ENCODE data around the gene MYD88. TPM values are rescaled to one million over a fixed set of nuclear protein-coding genes. Genes with fewer than 3 reads are reported as not detected.

The MYD88 gene
- total RNA-seq (2022; extraction: Qiagen RNA extraction) = 24.1 to 26.6 TPM (median 25.7 TPM) in 5 replicates

DNA sequence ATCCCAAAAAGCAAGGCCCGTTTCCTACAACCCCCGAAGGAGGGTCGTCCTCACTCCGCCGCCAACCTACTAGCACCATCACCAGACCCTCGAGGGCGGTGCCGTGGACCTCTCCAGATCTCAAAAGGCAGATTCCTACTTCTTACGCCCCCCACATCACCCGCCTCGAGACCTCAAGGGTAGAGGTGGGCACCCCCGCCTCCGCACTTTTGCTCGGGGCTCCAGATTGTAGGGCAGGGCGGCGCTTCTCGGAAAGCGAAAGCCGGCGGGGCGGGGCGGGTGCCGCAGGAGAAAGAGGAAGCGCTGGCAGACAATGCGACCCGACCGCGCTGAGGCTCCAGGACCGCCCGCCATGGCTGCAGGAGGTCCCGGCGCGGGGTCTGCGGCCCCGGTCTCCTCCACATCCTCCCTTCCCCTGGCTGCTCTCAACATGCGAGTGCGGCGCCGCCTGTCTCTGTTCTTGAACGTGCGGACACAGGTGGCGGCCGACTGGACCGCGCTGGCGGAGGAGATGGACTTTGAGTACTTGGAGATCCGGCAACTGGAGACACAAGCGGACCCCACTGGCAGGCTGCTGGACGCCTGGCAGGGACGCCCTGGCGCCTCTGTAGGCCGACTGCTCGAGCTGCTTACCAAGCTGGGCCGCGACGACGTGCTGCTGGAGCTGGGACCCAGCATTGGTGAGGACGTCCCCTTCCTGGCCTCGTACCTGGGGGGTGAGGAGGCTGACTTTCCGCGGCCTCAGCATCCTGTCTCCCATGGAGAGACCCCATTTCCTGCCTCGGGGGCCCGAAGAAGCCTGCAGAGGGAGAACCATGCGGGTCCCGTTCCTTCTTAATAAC, at the start of gene MYD88:
Gene MYD88, plus strand, starts transcription at position 313 of the 842 bp plus-strand sequence. Its CDS starts 40 bp downstream, at position 353.

DNA sequence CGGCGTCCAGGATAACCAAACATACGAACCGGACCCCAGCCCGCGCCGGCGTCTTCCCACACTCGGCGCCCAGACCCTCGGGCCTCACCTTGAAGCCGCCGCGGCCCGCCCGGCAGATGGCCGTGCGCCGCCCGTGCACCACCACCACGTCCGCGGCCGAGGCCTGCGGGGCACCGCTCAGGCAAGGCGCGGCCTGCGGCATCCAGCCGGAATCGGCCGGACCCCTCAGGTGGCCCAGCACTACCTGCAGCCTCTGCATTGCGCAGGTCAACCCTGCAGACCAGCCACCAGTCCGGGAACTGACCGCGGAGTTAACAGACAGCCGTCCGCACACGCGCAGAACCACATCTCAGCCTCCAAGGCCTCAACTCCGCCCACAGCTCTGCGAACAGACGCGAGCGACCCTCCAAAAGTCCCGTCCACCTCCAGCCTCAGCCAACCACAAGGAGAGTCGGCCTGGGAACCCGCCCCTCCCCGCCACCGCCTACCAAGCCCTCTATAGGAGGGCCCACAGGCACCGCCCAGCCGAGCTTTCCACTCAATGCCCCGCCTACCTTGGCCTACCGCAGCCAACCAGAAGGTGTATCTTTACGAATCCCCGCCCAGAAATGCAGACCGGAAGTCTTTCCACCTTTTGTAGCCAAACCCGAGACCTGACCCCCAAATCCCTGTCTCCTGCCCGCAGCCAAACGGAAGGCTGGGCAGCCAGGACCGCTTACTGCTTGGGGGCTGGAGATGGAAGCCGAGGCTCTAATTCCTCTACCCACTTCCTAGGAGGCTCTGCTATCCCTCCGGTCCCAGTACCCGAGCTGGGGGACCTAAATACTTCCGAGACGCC, 1.5 kb upstream of the MYD88 start, which contains the start of gene ACAA1:
Gene ACAA1, minus strand, starts transcription at position 351 of the 838 bp plus-strand sequence. Its CDS starts 92 bp downstream, at position 259.

DNA sequence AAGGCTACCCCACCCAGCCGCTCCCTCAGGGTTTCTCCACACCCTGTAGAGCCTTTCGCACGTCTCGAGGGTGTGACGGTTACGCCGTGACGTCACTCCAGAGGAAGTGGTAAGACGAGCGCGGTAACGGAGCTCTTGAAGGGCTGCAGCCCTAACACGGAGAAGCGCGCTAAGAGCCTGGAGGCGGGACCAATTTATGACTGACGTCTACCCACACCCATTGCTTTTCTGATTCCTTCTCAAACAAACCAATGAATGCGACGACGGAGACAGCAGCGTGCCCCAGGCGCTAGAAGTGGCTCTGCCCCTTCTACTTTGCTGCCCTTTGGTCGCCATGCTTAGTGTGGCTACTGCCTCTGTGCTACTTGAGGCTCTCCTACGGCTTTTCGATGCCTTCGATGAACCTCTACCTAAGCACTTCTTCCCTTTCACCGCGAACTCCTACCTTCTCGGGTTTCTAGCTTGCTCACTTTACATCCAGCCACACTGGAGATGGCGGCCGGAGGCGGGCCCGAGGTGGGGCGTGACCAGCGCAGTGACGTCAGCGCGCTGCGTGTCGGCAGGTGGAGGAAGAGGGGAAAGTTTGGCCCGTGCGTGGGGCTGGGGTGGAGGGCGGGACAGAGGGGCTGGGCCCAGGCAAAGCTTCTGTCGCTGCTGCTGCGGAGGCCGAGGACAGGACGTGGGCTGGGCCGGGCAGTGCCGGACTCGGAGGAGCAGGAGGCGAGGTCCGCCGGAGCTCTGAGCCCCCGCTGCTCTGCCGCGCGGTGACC, 26.7 kb downstream of the MYD88 start, which contains the start of gene OXSR1:
Gene OXSR1, plus strand, starts transcription at position 586 of the 770 bp plus-strand sequence. CDS start 340 bp downstream, outside the sequence.

Other genes with a start within 250 kb of the MYD88 start
- gene VILL, start 147.9 kb upstream of the MYD88 start, total RNA-seq (2022; extraction: Qiagen RNA extraction) = 0.12 to 0.18 TPM (median 0.16 TPM) in 5 replicates
- gene PLCD1, start 109.0 kb upstream of the MYD88 start, total RNA-seq (2022; extraction: Qiagen RNA extraction) = 2.3 to 4.5 TPM (median 3.9 TPM) in 5 replicates
- 0.03 to 0.06 TPM (median 0.05 TPM) in 4 of 5 replicates, not detected in the other for gene DLEC1, start 99.5 kb upstream of the MYD88 start, total RNA-seq (2022; extraction: Qiagen RNA extraction)
- gene ACAA1, start 1.5 kb upstream of the MYD88 start, total RNA-seq (2022; extraction: Qiagen RNA extraction) = 38.5 to 49.4 TPM (median 47.0 TPM) in 5 replicates
- 24.7 to 37.4 TPM (median 31.9 TPM) in 5 replicates for gene OXSR1, start 26.9 kb downstream of the MYD88 start, total RNA-seq (2022; extraction: Qiagen RNA extraction)
- gene SLC22A13, start 127.2 kb downstream of the MYD88 start, total RNA-seq (2022; extraction: Qiagen RNA extraction) = 0.05 to 0.13 TPM (median 0.08 TPM) in 5 replicates
- gene SLC22A14, start 143.6 kb downstream of the MYD88 start, total RNA-seq (2022; extraction: Qiagen RNA extraction) = 0.03 to 0.07 TPM (median 0.03 TPM) in 3 of 5 replicates, not detected in the others
- 3.8 to 4.6 TPM (median 4.4 TPM) in 5 replicates for gene XYLB, start 208.1 kb downstream of the MYD88 start, total RNA-seq (2022; extraction: Qiagen RNA extraction)

Measured in A549 treated with CORT108297 at 1 μM for 4 hours (cell line).